Activated CD8-positive, alpha-beta memory T cell treated with anti-CD3 and anti-CD28 coated beads for 24 hours (primary cell): ENCODE data around the gene PRSS33.
A peak's percentile ranks its signal among the peaks of the same experiment; 100 is the strongest.

Experiments
- DNase-seq: peaks from one replicate; pipeline ENCODE4 v3.0.0-alpha.2; 2020

PRSS33 gene

GRCh38 chr16:2820836-2821486, 33.6 kb upstream of the PRSS33 start:
- DNase-seq, result no peak

- DNase-seq, result no peak
Measured at GRCh38 chr16:2819939-2820835, 32.8 kb upstream of the PRSS33 start.

- DNase-seq, result no peak
Measured at GRCh38 chr16:2819179-2819938, 32.0 kb upstream of the PRSS33 start.

GRCh38 chr16:2818272-2818876, 31.0 kb upstream of the PRSS33 start:
- DNase-seq, result no peak

GRCh38 chr16:2817340-2818271, 30.2 kb upstream of the PRSS33 start:
- DNase-seq, result peak; percentile 67

GRCh38 chr16:2816751-2817339, 29.5 kb upstream of the PRSS33 start, which contains the start of gene PRSS21:
Gene PRSS21, plus strand, starts transcription at chr16:2817237. Its CDS starts 32 bp downstream, at chr16:2817269.
- peak; percentile 74 for DNase-seq

- no peak for DNase-seq
Measured at GRCh38 chr16:2815299-2815771, 28.0 kb upstream of the PRSS33 start.

GRCh38 chr16:2814551-2815298, 27.4 kb upstream of the PRSS33 start:
- DNase-seq, result no peak

- no peak for DNase-seq
Measured at GRCh38 chr16:2813771-2814221, 26.4 kb upstream of the PRSS33 start.

GRCh38 chr16:2811703-2812471, 24.5 kb upstream of the PRSS33 start:
- DNase-seq, result no peak

- DNase-seq, result no peak
Measured at GRCh38 chr16:2810651-2811050, 23.3 kb upstream of the PRSS33 start.

- no peak for DNase-seq
Measured at GRCh38 chr16:2809149-2809760, 21.9 kb upstream of the PRSS33 start.

- no peak for DNase-seq
Measured at GRCh38 chr16:2808181-2808580, 20.8 kb upstream of the PRSS33 start.

GRCh38 chr16:2806286-2806685, 18.9 kb upstream of the PRSS33 start:
- DNase-seq, result no peak

GRCh38 chr16:2804728-2805127, 17.4 kb upstream of the PRSS33 start:
- DNase-seq, result no peak

GRCh38 chr16:2803545-2804195, 16.3 kb upstream of the PRSS33 start:
- no peak for DNase-seq

- DNase-seq, result no peak
Measured at GRCh38 chr16:2799859-2800226, 12.5 kb upstream of the PRSS33 start.

- DNase-seq, result no peak
Measured at GRCh38 chr16:2799205-2799858, 12.0 kb upstream of the PRSS33 start.
